ENCODE data around the gene TARBP1. TPM values are rescaled to one million over a fixed set of nuclear protein-coding genes. Genes with fewer than 3 reads are reported as not detected.
A peak's percentile ranks its signal among the peaks of the same experiment; 100 is the strongest.
"Not testable (repeated sequence)": the region's sequence is repeated elsewhere in the genome, so short reads cannot be mapped to it uniquely, and the experiment has no call there.

The TARBP1 gene
- total RNA-seq, 4 donors from 2014 or later = 5.7 to 11.9 (median 8.2) TPM

DNA sequence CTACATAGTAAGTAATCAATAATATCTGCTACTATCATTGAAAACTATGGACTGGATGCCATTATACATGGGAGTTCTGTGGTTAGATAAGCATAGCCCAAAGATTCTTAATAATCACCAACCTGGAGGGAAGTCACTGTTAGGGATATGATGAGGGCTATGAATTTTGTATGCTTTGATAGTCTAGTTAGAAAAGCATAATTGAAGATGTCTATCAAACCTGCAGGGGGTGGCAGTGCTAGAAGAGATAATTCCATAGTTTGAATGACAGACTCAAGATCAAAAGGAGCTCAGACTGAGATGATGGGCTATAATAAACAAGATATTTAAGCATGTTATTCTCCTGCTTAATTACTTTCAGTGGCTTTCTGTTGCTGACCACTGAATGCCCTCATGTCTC is 121.1 kb downstream of the TARBP1 start:
- DNase-seq = no peak
- H3K4me1 ChIP-seq = no peaks in the 10 kb centered on the region
- H3K4me3 ChIP-seq = no peak overlapping the region
- H3K27ac ChIP-seq = no peak overlapping the region
- no peak for TF ChIP-seq POLR2A (IDR thresholded peaks at IDR 0.05)
- TF ChIP-seq CTCF (IDR thresholded peaks at IDR 0.05 in 4 of 5, conservative IDR thresholded peaks at IDR 0.05 in 1 of 5) = no peak
- in situ Hi-C loops (cut with MboI; ENCODE audit: low sequenced_read_pairs in 4 of 4) = no loop called here
- H3K27me3 ChIP-seq = no peaks in the 10 kb centered on the region
- H3K36me3 ChIP-seq = no peaks in the 10 kb centered on the region
- intact Hi-C loops (cut with DNase I; ENCODE audit: low total_unique reads) = no loop called here
- H3K9me3 ChIP-seq = no peaks in the 10 kb centered on the region
- ATAC-seq = no peak

GRCh38 chr1:234356615-234357269 is 122.2 kb downstream of the TARBP1 start:
- peak overlapping the region in 1 of 4 donors; percentile 11 for H3K4me3 ChIP-seq
- H3K36me3 ChIP-seq; H3K27ac ChIP-seq; H3K9me3 ChIP-seq; H3K27me3 ChIP-seq; H3K4me1 ChIP-seq; ATAC-seq; intact Hi-C loops (cut with DNase I; ENCODE audit: low total_unique reads); in situ Hi-C loops (cut with MboI; ENCODE audit: low sequenced_read_pairs in 4 of 4); DNase-seq: not testable (repeated sequence)

DNA sequence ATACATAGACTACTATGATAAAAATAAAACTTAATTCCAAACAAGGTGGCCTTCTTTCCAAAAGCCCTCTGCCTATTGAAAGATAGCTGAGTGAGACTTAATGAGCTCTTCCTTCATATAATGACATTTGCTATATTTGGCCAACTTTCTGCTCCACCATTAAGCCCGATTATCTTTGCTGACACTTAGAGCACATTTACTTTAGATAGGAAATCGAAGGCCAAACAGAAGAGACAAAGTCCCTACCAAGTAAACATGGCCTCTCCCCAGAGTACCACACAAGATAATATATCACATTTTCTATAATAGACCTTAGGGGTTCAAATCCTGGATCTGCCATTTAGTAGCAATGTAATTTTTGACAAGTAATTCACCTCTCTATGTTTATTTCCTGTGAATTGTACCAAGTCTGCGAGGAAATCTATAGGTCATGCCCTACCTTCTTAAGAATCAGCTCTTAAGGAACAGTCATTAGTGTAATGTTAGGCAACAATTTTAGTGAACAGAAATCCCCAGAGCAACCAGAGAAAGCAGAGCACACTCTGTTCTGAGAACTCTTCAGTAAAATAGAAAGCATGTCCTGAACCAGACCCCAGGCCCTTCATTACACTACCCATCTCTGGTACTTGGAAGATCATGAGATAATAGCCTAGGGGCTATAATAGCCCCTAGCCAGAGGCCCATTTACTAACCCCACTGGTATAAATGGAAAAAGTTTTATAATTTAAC is 123.0 kb downstream of the TARBP1 start:
- no peaks in the 10 kb centered on the region for H3K4me1 ChIP-seq
- H3K4me3 ChIP-seq = no peak overlapping the region
- TF ChIP-seq POLR2A (IDR thresholded peaks at IDR 0.05) = no peak
- no peak for TF ChIP-seq CTCF (IDR thresholded peaks at IDR 0.05 in 4 of 5, conservative IDR thresholded peaks at IDR 0.05 in 1 of 5)
- ATAC-seq (no peak), DNase-seq (no peak)
- H3K36me3 ChIP-seq = no peaks in the 10 kb centered on the region
- H3K9me3 ChIP-seq = no peaks in the 10 kb centered on the region
- no peak overlapping the region for H3K27ac ChIP-seq
- H3K27me3 ChIP-seq = no peaks in the 10 kb centered on the region
- in situ Hi-C loops (cut with MboI; ENCODE audit: low sequenced_read_pairs in 4 of 4) = no loop called here
- intact Hi-C loops (cut with DNase I; ENCODE audit: low total_unique reads) = no loop called here

DNA sequence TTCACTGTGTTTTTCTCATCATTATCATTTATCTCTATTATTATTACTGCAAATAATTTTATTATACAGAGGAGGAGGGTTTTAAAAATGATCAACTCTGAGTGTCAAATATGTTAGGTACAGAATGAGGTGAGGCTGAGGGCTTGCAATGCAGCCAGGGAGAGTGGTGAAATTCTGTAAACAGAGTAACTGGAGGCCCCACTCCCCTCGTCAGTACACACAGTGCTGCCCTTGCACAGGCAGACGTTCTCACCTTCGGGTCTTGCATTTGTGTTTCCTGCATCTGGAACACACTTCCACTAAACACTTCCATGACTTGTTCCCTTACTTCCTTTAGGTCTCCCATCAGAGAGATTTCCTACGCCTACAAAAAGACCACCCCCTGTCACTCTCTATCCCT is 130.0 kb downstream of the TARBP1 start:
- in situ Hi-C loops (cut with MboI; ENCODE audit: low sequenced_read_pairs in 4 of 4) = no loop called here
- TF ChIP-seq CTCF (IDR thresholded peaks at IDR 0.05 in 4 of 5, conservative IDR thresholded peaks at IDR 0.05 in 1 of 5) = no peak
- no peak for TF ChIP-seq POLR2A (IDR thresholded peaks at IDR 0.05)
- Histone ChIP-seq H3K4me1 (no peaks in the 10 kb centered on the region), H3K36me3 (no peaks in the 10 kb centered on the region), H3K9me3 (no peaks in the 10 kb centered on the region), H3K27ac (no peak overlapping the region), H3K27me3 (no peaks in the 10 kb centered on the region), H3K4me3 (no peak overlapping the region)
- ATAC-seq = no peak
- intact Hi-C loops (cut with DNase I; ENCODE audit: low total_unique reads) = no loop called here
- no peak for DNase-seq

- no peaks in the 10 kb centered on the region for H3K4me1 ChIP-seq
- no peak overlapping the region for H3K27ac ChIP-seq
- no peaks in the 10 kb centered on the region for H3K27me3 ChIP-seq
- in situ Hi-C loops (cut with MboI; ENCODE audit: low sequenced_read_pairs in 4 of 4) = no loop called here
- TF ChIP-seq CTCF (IDR thresholded peaks at IDR 0.05 in 4 of 5, conservative IDR thresholded peaks at IDR 0.05 in 1 of 5) (no peak), POLR2A (IDR thresholded peaks at IDR 0.05) (no peak)
- no peaks in the 10 kb centered on the region for H3K9me3 ChIP-seq
- no peak for DNase-seq
- H3K4me3 ChIP-seq = no peak overlapping the region
- ATAC-seq = no peak
- intact Hi-C loops (cut with DNase I; ENCODE audit: low total_unique reads) = no loop called here
- H3K36me3 ChIP-seq = no peaks in the 10 kb centered on the region
These were observed 133.7 kb downstream of the TARBP1 start for GRCh38 chr1:234345237-234345636.

Data from gastrocnemius medialis (tissue), 4 donors.